ENCODE data around the gene CAMSAP2. TPM values are rescaled to one million over a fixed set of nuclear protein-coding genes. Genes with fewer than 3 reads are reported as not detected.

The CAMSAP2 gene
- total RNA-seq, 1 experiment from 2014 or later: 23.4 TPM

DNA sequence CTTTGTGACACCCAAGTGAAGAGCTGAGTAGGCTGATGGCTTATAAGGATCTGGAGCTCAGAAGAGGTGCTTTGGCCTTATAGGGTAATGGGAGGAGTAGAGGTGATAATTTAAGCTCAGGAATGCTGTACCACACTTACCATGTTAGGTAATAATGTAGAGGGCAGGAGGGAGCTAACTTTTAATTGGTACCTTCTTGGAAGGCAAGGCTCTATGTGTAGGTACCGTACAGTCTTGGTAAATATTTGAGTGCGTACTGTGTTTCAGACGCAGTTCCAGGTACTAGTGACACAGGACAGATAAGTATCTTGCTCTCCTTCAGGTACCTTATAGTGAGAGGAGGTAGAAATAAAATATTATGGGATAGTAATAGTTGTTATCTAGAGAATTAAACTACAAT is 16.8 kb downstream of the CAMSAP2 start:
- ChIA-PET CTCF (interaction anchor here (0.7 to 1.1 kb wide), 2 partner anchors 21 to 133 kb away, joined by 3 read pairs; no protein-coding TSS in a partner anchor), POLR2A (interaction anchor here (0.6 kb wide), 1 partner anchor 85 kb away, joined by 3 read pairs; no protein-coding TSS in a partner anchor)
- Mint-ChIP-seq H3K4me3 (ENCODE audit: unreplicated experiment) (no peak overlapping the region), H3K27ac (ENCODE audit: unreplicated experiment) (no peak overlapping the region), H3K9me3 (ENCODE audit: unreplicated experiment) (no peaks in the 10 kb centered on the region), H3K4me1 (ENCODE audit: low read depth, unreplicated experiment) (peaks cover 29% of the 10 kb centered on the region), H3K27me3 (ENCODE audit: insufficient read depth, unreplicated experiment) (no peaks in the 10 kb centered on the region), H3K36me3 (ENCODE audit: insufficient read depth, unreplicated experiment) (peaks cover 6% of the 10 kb centered on the region)
- BruUV-seq (replicated peaks): no TSS peak
- H3K36me3 ChIP-seq (ENCODE audit: control insufficient read depth, insufficient read depth, low read length): no peaks in the 10 kb centered on the region
- no peak overlapping the region for H3K4me3 ChIP-seq (ENCODE audit: low read depth, low read length)
- TF ChIP-seq, protein P1, sequence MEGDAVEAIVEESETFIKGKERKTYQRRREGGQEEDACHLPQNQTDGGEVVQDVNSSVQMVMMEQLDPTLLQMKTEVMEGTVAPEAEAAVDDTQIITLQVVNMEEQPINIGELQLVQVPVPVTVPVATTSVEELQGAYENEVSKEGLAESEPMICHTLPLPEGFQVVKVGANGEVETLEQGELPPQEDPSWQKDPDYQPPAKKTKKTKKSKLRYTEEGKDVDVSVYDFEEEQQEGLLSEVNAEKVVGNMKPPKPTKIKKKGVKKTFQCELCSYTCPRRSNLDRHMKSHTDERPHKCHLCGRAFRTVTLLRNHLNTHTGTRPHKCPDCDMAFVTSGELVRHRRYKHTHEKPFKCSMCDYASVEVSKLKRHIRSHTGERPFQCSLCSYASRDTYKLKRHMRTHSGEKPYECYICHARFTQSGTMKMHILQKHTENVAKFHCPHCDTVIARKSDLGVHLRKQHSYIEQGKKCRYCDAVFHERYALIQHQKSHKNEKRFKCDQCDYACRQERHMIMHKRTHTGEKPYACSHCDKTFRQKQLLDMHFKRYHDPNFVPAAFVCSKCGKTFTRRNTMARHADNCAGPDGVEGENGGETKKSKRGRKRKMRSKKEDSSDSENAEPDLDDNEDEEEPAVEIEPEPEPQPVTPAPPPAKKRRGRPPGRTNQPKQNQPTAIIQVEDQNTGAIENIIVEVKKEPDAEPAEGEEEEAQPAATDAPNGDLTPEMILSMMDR (IDR thresholded peaks at IDR 0.05; ENCODE audit: insufficient read depth in 1 of 2, low read depth in 1 of 2, low read length in 1 of 2, severe bottlenecking in 1 of 2, unreplicated experiment in 1 of 2): no peak
- intact Hi-C loops (cut with micrococcal nuclease; ENCODE audit: unreplicated experiment): loop anchor here (5.0 kb wide), 1 partner anchor 133 kb away; the partner anchor contains the start of gene KIF14
- peaks cover 9% of the 10 kb centered on the region; the same call in 1 of the 2 replicates for H3K4me1 ChIP-seq
- DNase-seq: no peak
- no peaks in the 10 kb centered on the region for H3K9me3 ChIP-seq
- no peaks in the 10 kb centered on the region for H3K27me3 ChIP-seq (replicated peaks; ENCODE audit: control insufficient read depth, insufficient read depth, low read length)

DNA sequence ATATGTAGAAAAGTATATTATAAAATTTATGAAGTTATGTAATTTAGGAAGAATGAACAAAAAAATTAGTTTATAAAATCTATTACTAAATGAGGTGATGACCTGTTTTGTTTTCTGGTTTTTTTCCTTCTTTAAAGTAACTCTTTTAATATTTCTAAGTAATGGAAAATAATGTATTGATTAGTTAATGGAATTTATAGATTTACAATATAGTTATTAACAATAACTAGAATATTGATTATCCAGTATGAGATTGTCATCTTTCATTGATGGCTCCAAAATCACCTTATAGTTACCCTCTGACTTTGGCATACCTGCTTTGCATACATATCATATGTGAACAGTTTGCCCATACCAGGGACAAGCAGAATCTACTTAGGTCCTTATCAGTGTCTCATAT is 23.4 kb downstream of the CAMSAP2 start:
- Histone ChIP-seq H3K4me1 (peaks cover 9% of the 10 kb centered on the region; the same call in 1 of the 2 replicates), H3K36me3 (ENCODE audit: control insufficient read depth, insufficient read depth, low read length) (no peaks in the 10 kb centered on the region; the same call in 1 of the 2 replicates), H3K27me3 (replicated peaks; ENCODE audit: control insufficient read depth, insufficient read depth, low read length) (no peaks in the 10 kb centered on the region), H3K4me3 (ENCODE audit: low read depth, low read length) (no peak overlapping the region), H3K9me3 (no peaks in the 10 kb centered on the region)
- DNase-seq: no peak
- BruUV-seq (replicated peaks): no TSS peak
- ChIA-PET CTCF (no interaction called here), POLR2A (no interaction called here)
- intact Hi-C loops (cut with micrococcal nuclease; ENCODE audit: unreplicated experiment): no loop called here
- Mint-ChIP-seq H3K9me3 (ENCODE audit: unreplicated experiment) (no peaks in the 10 kb centered on the region), H3K4me1 (ENCODE audit: low read depth, unreplicated experiment) (peaks cover 14% of the 10 kb centered on the region), H3K4me3 (ENCODE audit: unreplicated experiment) (no peak overlapping the region), H3K36me3 (ENCODE audit: insufficient read depth, unreplicated experiment) (peaks cover 36% of the 10 kb centered on the region), H3K27ac (ENCODE audit: unreplicated experiment) (no peak overlapping the region), H3K27me3 (ENCODE audit: insufficient read depth, unreplicated experiment) (no peaks in the 10 kb centered on the region)
- TF ChIP-seq, protein P1 (IDR thresholded peaks at IDR 0.05; ENCODE audit: insufficient read depth in 1 of 2, low read depth in 1 of 2, low read length in 1 of 2, severe bottlenecking in 1 of 2, unreplicated experiment in 1 of 2): no peak

DNA sequence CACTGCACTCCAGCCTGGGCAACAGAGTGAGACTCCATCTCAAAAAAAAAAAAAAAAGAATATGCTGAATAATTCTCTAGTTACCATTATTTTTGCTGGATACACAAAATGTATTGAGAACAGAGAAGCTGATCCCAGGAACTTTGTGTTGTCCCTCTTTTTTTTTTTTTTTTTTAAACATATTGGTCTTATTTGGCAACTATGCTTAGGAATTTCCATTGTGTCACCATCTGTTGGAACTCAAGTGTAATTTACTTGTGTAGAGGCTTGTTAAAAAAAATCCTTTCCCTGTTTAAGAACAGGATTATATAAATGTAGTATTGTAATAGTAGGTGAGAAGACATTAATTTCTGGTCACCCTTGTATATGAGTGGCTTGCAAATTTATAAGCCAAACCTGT is 28.6 kb downstream of the CAMSAP2 start:
- H3K4me1 Mint-ChIP-seq (ENCODE audit: low read depth, unreplicated experiment): peaks cover 6% of the 10 kb centered on the region
- TF ChIP-seq, protein P1 (IDR thresholded peaks at IDR 0.05; ENCODE audit: insufficient read depth in 1 of 2, low read depth in 1 of 2, low read length in 1 of 2, severe bottlenecking in 1 of 2, unreplicated experiment in 1 of 2): no peak
- peaks cover 36% of the 10 kb centered on the region for H3K36me3 Mint-ChIP-seq (ENCODE audit: insufficient read depth, unreplicated experiment)
- H3K27me3 Mint-ChIP-seq (ENCODE audit: insufficient read depth, unreplicated experiment): no peaks in the 10 kb centered on the region
- POLR2A ChIA-PET: no interaction called here
- Histone ChIP-seq H3K9me3 (no peaks in the 10 kb centered on the region), H3K36me3 (ENCODE audit: control insufficient read depth, insufficient read depth, low read length) (no peaks in the 10 kb centered on the region; the same call in 1 of the 2 replicates), H3K4me1 (peaks cover 9% of the 10 kb centered on the region; the same call in 1 of the 2 replicates), H3K4me3 (ENCODE audit: low read depth, low read length) (no peak overlapping the region), H3K27me3 (replicated peaks; ENCODE audit: control insufficient read depth, insufficient read depth, low read length) (no peaks in the 10 kb centered on the region)
- intact Hi-C loops (cut with micrococcal nuclease; ENCODE audit: unreplicated experiment): no loop called here
- DNase-seq: no peak
- no TSS peak for BruUV-seq (replicated peaks)
- H3K4me3 Mint-ChIP-seq (ENCODE audit: unreplicated experiment): no peak overlapping the region
- no peaks in the 10 kb centered on the region for H3K9me3 Mint-ChIP-seq (ENCODE audit: unreplicated experiment)
- no peak overlapping the region for H3K27ac Mint-ChIP-seq (ENCODE audit: unreplicated experiment)
- CTCF ChIA-PET: no interaction called here
